Mesendoderm (in vitro differentiated cells): ENCODE measurements around the gene WDR72.

Experiments
- DNase-seq: peaks from one replicate; pipeline ENCODE4 v3.0.0; 2013
- H2AK5ac ChIP-seq: 2 replicates; pipeline ENCODE4 v1.6.1; 2013; ENCODE audit warnings: low read length, inconsistent platforms
- H2BK120ac ChIP-seq: 2 replicates; pipeline ENCODE4 v1.6.1; 2013; ENCODE audit warnings: low read depth, mild to moderate bottlenecking, low read length, moderate library complexity, mixed read lengths
- H2BK15ac ChIP-seq: replicated peaks from 2 replicates; pipeline ENCODE4 v1.6.1; 2013; ENCODE audit warnings: low read depth, mild to moderate bottlenecking, moderate library complexity
- H2BK5ac ChIP-seq: 2 replicates; pipeline ENCODE4 v1.6.1; 2013; ENCODE audit warnings: low read length, inconsistent platforms
- H3K18ac ChIP-seq: 2 replicates; pipeline ENCODE4 v1.6.1; 2013; ENCODE audit warnings: mild to moderate bottlenecking, low read length, mixed read lengths
- H3K23ac ChIP-seq: one replicate; pipeline ENCODE4 v1.6.1; 2013; ENCODE audit warnings: low read length
- H3K27ac ChIP-seq: 2 replicates; pipeline ENCODE4 v1.5.1; 2013; ENCODE audit warnings: low read depth, mild to moderate bottlenecking, inconsistent platforms, low read length, moderate library complexity
- H3K27me3 ChIP-seq: 2 replicates; pipeline ENCODE4 v1.6.1; 2013; ENCODE audit warnings: low read length, control low read depth, mild to moderate bottlenecking, inconsistent platforms; ENCODE audit not compliant: insufficient read depth, poor library complexity
- H3K36me3 ChIP-seq: 2 replicates; pipeline ENCODE4 v1.6.1; 2013; ENCODE audit warnings: low read length, inconsistent platforms; ENCODE audit not compliant: control insufficient read depth, insufficient read depth
- H3K4ac ChIP-seq: one replicate; pipeline ENCODE4 v1.6.1; 2013; ENCODE audit warnings: low read depth, mild to moderate bottlenecking, low read length, moderate library complexity
- H3K4me1 ChIP-seq: 2 replicates; pipeline ENCODE4 v1.6.1; 2013; ENCODE audit warnings: low read depth, low read length, inconsistent platforms; ENCODE audit not compliant: control insufficient read depth
- H3K4me2 ChIP-seq: 2 replicates; pipeline ENCODE4 v1.6.1; 2013; ENCODE audit warnings: low read length
- H3K4me3 ChIP-seq: 2 replicates; pipeline ENCODE4 v1.5.1; 2013; ENCODE audit warnings: mild to moderate bottlenecking, low read length
- H3K56ac ChIP-seq: one replicate; pipeline ENCODE4 v1.6.1; 2013; ENCODE audit warnings: low read length
- H3K79me1 ChIP-seq: 2 replicates; pipeline ENCODE4 v1.6.1; 2013; ENCODE audit warnings: low read length, inconsistent platforms
- H3K79me2 ChIP-seq: 2 replicates; pipeline ENCODE4 v1.6.1; 2013; ENCODE audit warnings: mild to moderate bottlenecking, low read length; ENCODE audit not compliant: control insufficient read depth, insufficient read depth
- H3K9ac ChIP-seq: 2 replicates; pipeline ENCODE4 v1.6.1; 2013; ENCODE audit warnings: low read length, inconsistent platforms
- H4K5ac ChIP-seq: one replicate; pipeline ENCODE4 v1.6.1; 2013; ENCODE audit warnings: low read length
- H4K8ac ChIP-seq: one replicate; pipeline ENCODE4 v1.6.1; 2013; ENCODE audit warnings: low read depth, mild to moderate bottlenecking, control low read depth, low read length, moderate library complexity
- WGBS: extraction: QIAGEN DNeasy Blood & Tissue Kit; methylation state at CpG from one replicate; pipeline ENCODE4 v1.1.7; 2013; ENCODE audit warnings: low lambda C conversion rate, missing lambda C conversion rate; ENCODE audit not compliant: insufficient coverage; ENCODE audit errors: extremely low coverage; 5-methylcytosine and 5-hydroxymethylcytosine counted together

The WDR72 gene

GRCh38 chr15:53671545-53671944 is 87.9 kb downstream of the WDR72 start:
- no peaks in the 10 kb centered on the region for H3K79me2 ChIP-seq
- H3K4me3 ChIP-seq, result no peak overlapping the region
- H3K27me3 ChIP-seq, result no peaks in the 10 kb centered on the region
- no peaks in the 10 kb centered on the region for H3K36me3 ChIP-seq
- H3K23ac ChIP-seq, result no peak overlapping the region
- H3K79me1 ChIP-seq, result no peaks in the 10 kb centered on the region
- no peak overlapping the region for H2BK15ac ChIP-seq
- no peak overlapping the region for H3K4me2 ChIP-seq
- H2BK120ac ChIP-seq, result no peak overlapping the region
- no peak overlapping the region for H3K9ac ChIP-seq
- H3K56ac ChIP-seq, result no peak overlapping the region
- no peak overlapping the region for H4K8ac ChIP-seq
- no peak overlapping the region for H2BK5ac ChIP-seq
- no peak overlapping the region for H2AK5ac ChIP-seq
- H3K4ac ChIP-seq, result no peak overlapping the region
- no peak overlapping the region for H3K18ac ChIP-seq
- H3K27ac ChIP-seq, result no peak overlapping the region
- no CpG with 5 or more reads among the region's 4 CpGs for WGBS
- H3K4me1 ChIP-seq, result no peaks in the 10 kb centered on the region
- peak; percentile 10 for DNase-seq
- H4K5ac ChIP-seq, result no peak overlapping the region

GRCh38 chr15:53670701-53671100 is 88.8 kb downstream of the WDR72 start:
- no CpG with 5 or more reads among the region's 3 CpGs for WGBS
- Histone ChIP-seq H3K56ac (no peak overlapping the region), H2BK15ac (no peak overlapping the region), H3K4me2 (no peak overlapping the region), H3K9ac (no peak overlapping the region), H2AK5ac (no peak overlapping the region), H3K23ac (no peak overlapping the region), H3K4me3 (no peak overlapping the region), H3K36me3 (no peaks in the 10 kb centered on the region), H3K4ac (no peak overlapping the region), H4K8ac (no peak overlapping the region), H3K79me2 (no peaks in the 10 kb centered on the region), H2BK120ac (no peak overlapping the region), H4K5ac (no peak overlapping the region), H3K27me3 (no peaks in the 10 kb centered on the region), H3K4me1 (no peaks in the 10 kb centered on the region), H3K18ac (no peak overlapping the region), H3K79me1 (no peaks in the 10 kb centered on the region), H2BK5ac (no peak overlapping the region), H3K27ac (no peak overlapping the region)
- DNase-seq, result no peak

GRCh38 chr15:53665930-53666329 is 93.5 kb downstream of the WDR72 start:
- H2AK5ac ChIP-seq, result no peak overlapping the region
- no peak overlapping the region for H3K9ac ChIP-seq
- H3K4me3 ChIP-seq, result no peak overlapping the region
- H3K4me1 ChIP-seq, result no peaks in the 10 kb centered on the region
- H3K23ac ChIP-seq, result no peak overlapping the region
- DNase-seq, result no peak
- H3K79me2 ChIP-seq, result no peaks in the 10 kb centered on the region
- no peaks in the 10 kb centered on the region for H3K36me3 ChIP-seq
- no peak overlapping the region for H4K8ac ChIP-seq
- no peaks in the 10 kb centered on the region for H3K79me1 ChIP-seq
- no peaks in the 10 kb centered on the region for H3K27me3 ChIP-seq
- H4K5ac ChIP-seq, result no peak overlapping the region
- no CpG with 5 or more reads among the region's 4 CpGs for WGBS
- no peak overlapping the region for H3K4ac ChIP-seq
- H3K27ac ChIP-seq, result no peak overlapping the region
- H2BK5ac ChIP-seq, result no peak overlapping the region
- no peak overlapping the region for H3K56ac ChIP-seq
- H2BK120ac ChIP-seq, result no peak overlapping the region
- H3K4me2 ChIP-seq, result no peak overlapping the region
- no peak overlapping the region for H2BK15ac ChIP-seq
- H3K18ac ChIP-seq, result no peak overlapping the region

GRCh38 chr15:53658827-53659555 is 100.5 kb downstream of the WDR72 start:
- Histone ChIP-seq H4K5ac (no peak overlapping the region), H2AK5ac (no peak overlapping the region), H3K23ac (no peak overlapping the region), H3K27me3 (no peaks in the 10 kb centered on the region), H2BK15ac (no peak overlapping the region), H3K79me2 (no peaks in the 10 kb centered on the region), H3K9ac (no peak overlapping the region), H3K56ac (no peak overlapping the region), H3K18ac (no peak overlapping the region), H3K4me3 (no peak overlapping the region), H2BK120ac (no peak overlapping the region), H3K4me2 (no peak overlapping the region), H3K4me1 (no peaks in the 10 kb centered on the region), H3K79me1 (no peaks in the 10 kb centered on the region), H4K8ac (no peak overlapping the region), H2BK5ac (no peak overlapping the region), H3K36me3 (no peaks in the 10 kb centered on the region), H3K4ac (no peak overlapping the region), H3K27ac (no peak overlapping the region)
- 100% methylated on average over 1 of the region's 11 CpGs for WGBS
- DNase-seq, result no peak

- no peak overlapping the region for H3K4ac ChIP-seq
- no peak overlapping the region for H3K9ac ChIP-seq
- no peak overlapping the region for H2BK5ac ChIP-seq
- H3K79me2 ChIP-seq, result no peaks in the 10 kb centered on the region
- H3K4me1 ChIP-seq, result no peaks in the 10 kb centered on the region
- no peak overlapping the region for H3K23ac ChIP-seq
- H3K18ac ChIP-seq, result no peak overlapping the region
- no peak overlapping the region for H4K8ac ChIP-seq
- H3K56ac ChIP-seq, result no peak overlapping the region
- no peak overlapping the region for H3K4me2 ChIP-seq
- no peak overlapping the region for H2AK5ac ChIP-seq
- H3K27me3 ChIP-seq, result no peaks in the 10 kb centered on the region
- no peaks in the 10 kb centered on the region for H3K36me3 ChIP-seq
- H3K79me1 ChIP-seq, result no peaks in the 10 kb centered on the region
- no peak overlapping the region for H2BK120ac ChIP-seq
- WGBS, result no CpG with 5 or more reads among the region's 2 CpGs
- H3K27ac ChIP-seq, result no peak overlapping the region
- H4K5ac ChIP-seq, result no peak overlapping the region
- H2BK15ac ChIP-seq, result no peak overlapping the region
- H3K4me3 ChIP-seq, result no peak overlapping the region
- no peak for DNase-seq
These were observed 101.2 kb downstream of the WDR72 start for GRCh38 chr15:53658255-53658654.

GRCh38 chr15:53648934-53649333 is 110.5 kb downstream of the WDR72 start:
- H3K23ac ChIP-seq, result no peak overlapping the region
- H4K8ac ChIP-seq, result no peak overlapping the region
- no peak overlapping the region for H2BK120ac ChIP-seq
- no peak overlapping the region for H2BK5ac ChIP-seq
- no peak overlapping the region for H3K27ac ChIP-seq
- H4K5ac ChIP-seq, result no peak overlapping the region
- no peaks in the 10 kb centered on the region for H3K79me1 ChIP-seq
- no peak for DNase-seq
- no peaks in the 10 kb centered on the region for H3K27me3 ChIP-seq
- H3K4me3 ChIP-seq, result no peak overlapping the region
- no peak overlapping the region for H3K4ac ChIP-seq
- H3K18ac ChIP-seq, result no peak overlapping the region
- no peak overlapping the region for H2AK5ac ChIP-seq
- H3K9ac ChIP-seq, result no peak overlapping the region
- H2BK15ac ChIP-seq, result no peak overlapping the region
- no CpG with 5 or more reads among the region's 2 CpGs for WGBS
- H3K79me2 ChIP-seq, result no peaks in the 10 kb centered on the region
- H3K4me1 ChIP-seq, result no peaks in the 10 kb centered on the region
- H3K56ac ChIP-seq, result no peak overlapping the region
- no peak overlapping the region for H3K4me2 ChIP-seq
- H3K36me3 ChIP-seq, result no peaks in the 10 kb centered on the region
